HAP-1 (cell line): ENCODE measurements around the gene PRG3.
A peak's percentile ranks its signal among the peaks of the same experiment; 100 is the strongest.

Experiments used
- DNase-seq, 2 experiments: peaks; one replicate each; pipeline ENCODE4 v3.0.0-alpha.2; 2016 to 2020; ENCODE audit warnings: low spot score in 2 of 2
- H3K27me3 ChIP-seq: fragments of 250-450 bp; sonication (Bioruptor Pico); 2 replicates; pipeline ENCODE4 v1.5.1; 2020; ENCODE audit warnings: low read depth, mild to moderate bottlenecking, moderate library complexity
- H3K36me3 ChIP-seq: fragments of 250-450 bp; sonication (Bioruptor Pico); replicated peaks from 2 replicates; pipeline ENCODE4 v1.5.1; 2020; ENCODE audit warnings: mild to moderate bottlenecking
- H3K4me1 ChIP-seq: fragments of 250-450 bp; sonication (Bioruptor Pico); 2 replicates; pipeline ENCODE4 v1.5.1; 2020; ENCODE audit warnings: mild to moderate bottlenecking
- H3K4me3 ChIP-seq: fragments of 250-450 bp; sonication (Bioruptor Pico); 2 replicates; pipeline ENCODE4 v1.5.1; 2020; ENCODE audit warnings: mild to moderate bottlenecking, moderate library complexity
- H3K9me3 ChIP-seq: fragments of 250-450 bp; sonication (Bioruptor Pico); 2 replicates; pipeline ENCODE4 v1.5.1; 2020; ENCODE audit warnings: mild to moderate bottlenecking, moderate library complexity
- in situ Hi-C: fragments of 300-500 bp; cut with MboI; formaldehyde crosslinking; loops from 3 replicates; pipeline ENCODE4 v1.14.3; 2020; ENCODE audit warnings: low sequenced_read_pairs, inconsistent platforms, mixed read lengths

The PRG3 gene

DNA sequence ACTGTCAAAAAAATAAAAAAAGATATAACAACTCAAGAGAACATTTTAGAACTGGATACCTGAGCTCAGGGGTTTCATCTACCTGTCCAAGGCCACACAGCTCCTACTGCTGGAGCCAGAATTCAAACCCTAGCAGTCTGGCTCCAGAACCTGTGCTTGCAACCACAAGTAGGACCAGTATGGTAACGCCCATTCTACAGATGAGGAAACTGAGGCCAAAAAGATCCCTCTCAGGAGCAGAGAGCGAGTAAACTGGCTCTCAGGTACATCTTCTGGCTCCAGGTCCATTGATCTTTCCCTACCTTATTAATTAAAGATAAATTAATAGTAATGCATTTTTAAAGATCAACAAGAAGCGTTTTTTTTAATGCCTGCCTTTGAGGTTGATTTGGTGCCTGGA is 23.6 kb downstream of the PRG3 start:
- in situ Hi-C loops = loop anchor here (25.0 kb wide), 1 partner anchor 1155 kb away; the partner anchor contains the start of gene OR5B21
- Histone ChIP-seq H3K9me3 (no peaks in the 10 kb centered on the region), H3K36me3 (no peaks in the 10 kb centered on the region), H3K4me3 (no peak overlapping the region), H3K4me1 (peaks cover 5% of the 10 kb centered on the region), H3K27me3 (no peaks in the 10 kb centered on the region)
- no peak for DNase-seq

DNA sequence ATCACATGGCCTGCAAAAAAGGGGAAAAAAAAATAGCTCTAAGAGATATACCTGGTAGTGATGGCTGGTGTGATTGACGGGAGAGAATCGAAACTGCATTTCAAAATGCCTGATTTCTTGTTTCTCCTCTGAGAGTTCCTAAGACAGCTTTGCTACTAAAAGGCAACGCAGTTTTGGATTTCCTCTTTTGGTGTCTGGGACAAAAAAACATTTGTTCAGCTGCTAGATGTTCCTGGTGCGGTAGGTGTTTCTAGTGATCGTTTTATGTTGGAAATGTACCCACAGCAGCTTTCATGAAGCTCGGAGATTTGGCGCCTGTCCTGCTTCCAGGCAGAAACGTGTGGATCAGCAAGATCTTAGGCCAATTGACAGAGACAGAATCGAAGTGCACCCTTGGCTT is 24.7 kb downstream of the PRG3 start:
- no peak overlapping the region for H3K4me3 ChIP-seq
- no peak for DNase-seq
- no peaks in the 10 kb centered on the region for H3K36me3 ChIP-seq
- H3K27me3 ChIP-seq = no peaks in the 10 kb centered on the region
- in situ Hi-C loops = loop anchor here (25.0 kb wide), 1 partner anchor 1156 kb away; the partner anchor contains the start of gene OR5B21
- peaks cover 5% of the 10 kb centered on the region for H3K4me1 ChIP-seq
- H3K9me3 ChIP-seq = no peaks in the 10 kb centered on the region

DNA sequence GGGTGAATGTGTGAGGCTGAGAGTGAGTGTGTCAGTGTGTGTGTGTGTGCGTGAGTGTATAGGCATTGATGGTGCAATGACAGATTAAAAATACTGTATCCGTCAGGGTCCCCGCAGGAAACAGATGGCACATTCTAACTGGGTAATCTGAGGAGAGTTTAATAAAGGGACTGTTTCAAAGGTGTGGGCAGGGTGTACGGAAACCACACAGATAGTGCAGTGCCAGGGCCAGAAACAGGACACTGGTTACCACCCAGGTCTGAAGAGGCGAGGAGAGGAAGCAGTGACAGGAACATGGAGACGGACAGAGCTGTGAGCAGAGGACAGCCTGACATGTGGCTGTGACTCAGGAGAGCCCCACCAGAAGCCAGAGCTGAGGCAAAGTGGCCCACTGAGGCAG is 26.3 kb downstream of the PRG3 start:
- Histone ChIP-seq H3K9me3 (no peaks in the 10 kb centered on the region), H3K36me3 (no peaks in the 10 kb centered on the region), H3K4me1 (peaks cover 5% of the 10 kb centered on the region), H3K4me3 (no peak overlapping the region), H3K27me3 (no peaks in the 10 kb centered on the region)
- in situ Hi-C loops = loop anchor here (25.0 kb wide), 1 partner anchor 1158 kb away; the partner anchor contains the start of gene OR5B21
- DNase-seq = no peak

DNA sequence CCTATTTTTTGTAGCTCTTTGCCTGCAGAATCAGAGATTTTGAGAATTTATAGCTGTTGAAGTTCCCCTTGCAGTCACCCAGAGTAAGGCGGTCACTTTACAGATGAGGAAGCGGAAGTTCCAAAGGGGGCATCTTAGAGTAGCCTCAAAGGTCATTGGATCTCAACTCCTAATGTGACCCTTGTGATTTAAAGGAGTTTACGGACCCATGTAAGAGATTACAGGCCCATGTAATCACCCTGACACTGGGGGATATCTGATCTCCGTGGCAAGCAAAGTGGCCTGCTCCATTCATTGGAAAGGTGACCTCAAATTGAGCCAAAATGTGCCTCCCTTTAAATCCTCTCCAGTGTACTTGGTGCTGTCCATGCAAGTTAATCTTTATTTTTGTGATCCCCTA is 27.1 kb downstream of the PRG3 start:
- DNase-seq = no peak
- in situ Hi-C loops = loop anchor here (25.0 kb wide), 1 partner anchor 1158 kb away; the partner anchor contains the start of gene OR5B21
- Histone ChIP-seq H3K4me1 (peaks cover 5% of the 10 kb centered on the region), H3K9me3 (no peaks in the 10 kb centered on the region), H3K36me3 (no peaks in the 10 kb centered on the region), H3K27me3 (no peaks in the 10 kb centered on the region), H3K4me3 (no peak overlapping the region)

DNA sequence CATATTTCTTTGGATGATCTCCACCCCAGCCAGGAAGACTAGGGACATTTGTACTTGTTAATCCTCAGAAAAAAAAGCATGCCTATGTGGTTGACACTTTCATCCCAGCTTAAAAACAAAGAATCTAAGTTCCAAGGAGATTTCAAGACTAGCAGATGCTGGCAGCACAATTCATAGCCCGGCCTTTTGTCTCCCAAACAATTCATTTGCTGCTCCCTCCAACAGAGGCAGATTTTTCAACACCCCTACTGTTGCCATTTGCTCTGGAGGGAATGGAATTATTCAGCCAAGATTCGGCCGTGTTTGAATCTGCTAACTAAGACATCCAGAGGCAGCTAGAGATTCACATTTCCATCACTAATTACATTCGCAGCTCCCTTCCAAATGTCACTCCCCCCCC is 27.5 kb downstream of the PRG3 start:
- in situ Hi-C loops = loop anchor here (25.0 kb wide), 1 partner anchor 1159 kb away; the partner anchor contains the start of gene OR5B21
- Histone ChIP-seq H3K27me3 (no peaks in the 10 kb centered on the region), H3K9me3 (no peaks in the 10 kb centered on the region), H3K4me3 (no peak overlapping the region), H3K4me1 (peaks cover 5% of the 10 kb centered on the region), H3K36me3 (no peaks in the 10 kb centered on the region)
- DNase-seq = no peak

DNA sequence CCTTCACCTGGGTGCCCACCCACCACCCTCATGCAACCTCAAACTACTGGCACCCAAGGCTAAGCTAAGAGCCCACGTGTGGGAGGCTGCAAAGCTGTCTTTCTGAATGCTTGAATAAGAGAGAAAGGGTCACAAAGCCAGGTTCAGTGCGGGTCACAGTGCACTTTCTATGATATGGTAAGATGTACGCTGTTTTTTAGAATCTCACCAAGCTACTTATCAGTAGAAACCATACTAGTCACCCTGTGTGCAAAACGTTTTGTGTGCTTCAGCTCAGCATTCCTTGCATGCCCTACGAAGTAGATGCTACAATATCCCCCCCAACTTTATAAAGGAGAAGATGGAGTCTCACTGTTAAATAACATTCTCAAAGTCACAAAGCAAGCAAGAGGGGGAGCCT is 27.9 kb downstream of the PRG3 start:
- H3K27me3 ChIP-seq = no peaks in the 10 kb centered on the region
- no peak for DNase-seq
- H3K4me3 ChIP-seq = no peak overlapping the region
- peaks cover 5% of the 10 kb centered on the region for H3K4me1 ChIP-seq
- in situ Hi-C loops = loop anchor here (25.0 kb wide), 1 partner anchor 1159 kb away; the partner anchor contains the start of gene OR5B21
- H3K36me3 ChIP-seq = no peaks in the 10 kb centered on the region
- no peaks in the 10 kb centered on the region for H3K9me3 ChIP-seq

DNA sequence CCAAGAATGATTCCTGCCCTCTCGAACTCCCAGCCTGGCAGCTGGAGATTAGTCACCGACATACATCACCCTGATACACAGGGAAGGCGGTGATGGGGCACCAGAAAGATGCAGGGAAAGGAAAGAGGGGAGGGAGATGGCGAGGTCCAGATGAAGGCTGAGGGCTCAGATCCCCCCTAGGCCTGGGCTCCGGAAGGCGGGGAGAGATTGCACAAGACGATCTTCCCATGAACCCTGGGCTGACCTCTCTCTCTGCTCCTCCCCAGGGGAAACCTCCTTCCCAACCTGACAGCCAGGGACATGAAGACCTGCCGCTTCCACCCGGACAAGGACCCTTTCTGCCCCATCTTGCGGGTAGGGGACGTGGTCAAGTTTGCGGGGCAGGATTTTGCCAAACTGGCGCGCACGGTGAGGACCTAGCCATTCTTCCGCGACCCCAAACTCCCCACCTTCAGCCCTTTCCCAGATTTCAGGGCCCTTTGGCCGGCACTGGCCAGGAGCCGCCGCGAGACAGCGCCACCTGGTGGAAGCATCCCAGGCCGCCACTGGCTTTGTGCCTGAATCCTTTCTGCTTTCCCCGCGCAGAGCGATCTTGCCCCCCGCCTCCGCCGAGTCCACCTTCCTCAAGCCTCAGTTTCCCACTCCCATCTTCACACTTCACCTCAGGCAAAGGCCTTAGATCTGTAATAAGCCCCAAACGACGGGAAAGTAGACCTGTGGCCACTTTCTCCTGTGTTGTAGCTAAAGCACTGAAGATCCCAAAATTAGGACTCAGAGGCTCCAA is 31.3 kb downstream of the PRG3 start:
- Histone ChIP-seq H3K4me3 (no peak overlapping the region), H3K4me1 (peaks cover 9% of the 10 kb centered on the region), H3K36me3 (no peaks in the 10 kb centered on the region), H3K9me3 (no peaks in the 10 kb centered on the region), H3K27me3 (no peaks in the 10 kb centered on the region)
- peak in 1 of 2 experiments; percentile 87 for DNase-seq
- in situ Hi-C loops = loop anchor here (10.0 to 25.0 kb wide), 2 partner anchors 315 to 1163 kb away; partner anchors contain the start of genes OR5B21 and ZDHHC5

DNA sequence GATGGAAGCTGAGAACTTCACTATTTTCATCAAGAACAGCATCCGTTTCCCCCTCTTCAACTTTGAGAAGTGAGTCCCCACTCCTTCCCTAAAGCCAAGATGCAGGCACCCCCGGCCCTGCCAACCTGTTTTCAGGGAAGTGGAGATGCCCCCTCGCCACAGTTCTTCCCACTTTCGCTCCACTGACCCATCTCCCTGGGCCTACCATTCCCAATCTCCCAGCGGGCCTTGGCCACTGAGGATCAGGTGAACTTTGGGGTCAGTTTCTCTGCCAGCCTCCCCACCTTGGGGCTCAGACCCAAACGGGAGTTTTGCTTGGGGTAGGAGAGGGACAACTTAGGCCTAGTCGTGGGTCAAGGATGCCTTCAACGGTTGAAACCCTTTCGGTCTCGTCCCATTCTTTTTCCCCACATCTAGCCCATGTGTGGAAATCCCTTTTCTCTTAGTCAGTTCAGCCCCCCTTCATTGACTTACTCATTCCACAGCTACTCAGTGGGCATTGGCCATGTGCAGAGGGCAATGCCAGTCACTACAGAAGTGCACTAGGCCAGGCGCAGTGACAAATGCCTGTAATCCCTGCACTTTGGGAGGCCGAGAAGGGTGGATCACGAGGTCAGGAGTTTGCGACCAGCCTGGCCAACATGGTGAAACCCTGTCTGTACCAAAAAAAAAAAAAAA is 32.2 kb downstream of the PRG3 start:
- Histone ChIP-seq H3K4me1 (peaks cover 16% of the 10 kb centered on the region), H3K27me3 (no peaks in the 10 kb centered on the region), H3K4me3 (no peak overlapping the region), H3K36me3 (no peaks in the 10 kb centered on the region), H3K9me3 (no peaks in the 10 kb centered on the region)
- in situ Hi-C loops = loop anchor here (10.0 kb wide), 1 partner anchor 316 kb away; the partner anchor contains the start of gene ZDHHC5
- no peak for DNase-seq

DNA sequence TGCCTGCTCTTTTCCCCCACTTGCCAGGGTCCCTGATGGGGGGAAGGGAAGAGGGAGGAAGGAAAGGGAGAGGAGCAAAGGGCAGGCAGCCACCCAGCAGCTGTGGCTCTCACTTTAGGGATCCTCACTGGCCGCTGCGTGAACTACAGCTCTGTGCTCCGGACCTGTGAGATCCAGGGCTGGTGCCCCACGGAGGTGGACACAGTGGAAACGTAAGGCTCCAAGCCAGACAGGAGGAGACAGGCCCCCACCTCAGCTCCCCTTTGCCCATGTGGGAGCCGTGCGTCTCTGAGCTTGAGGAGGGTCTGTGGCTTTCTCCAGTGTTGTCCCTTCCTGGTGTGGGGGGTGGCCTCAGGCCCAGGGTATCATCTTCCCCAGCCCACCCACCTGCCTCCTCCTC is 32.9 kb downstream of the PRG3 start:
- Histone ChIP-seq H3K27me3 (no peaks in the 10 kb centered on the region), H3K9me3 (no peaks in the 10 kb centered on the region), H3K4me3 (no peak overlapping the region), H3K36me3 (no peaks in the 10 kb centered on the region), H3K4me1 (peaks cover 19% of the 10 kb centered on the region)
- DNase-seq = no peak
- in situ Hi-C loops = loop anchor here (10.0 kb wide), 1 partner anchor 317 kb away; the partner anchor contains the start of gene ZDHHC5

DNA sequence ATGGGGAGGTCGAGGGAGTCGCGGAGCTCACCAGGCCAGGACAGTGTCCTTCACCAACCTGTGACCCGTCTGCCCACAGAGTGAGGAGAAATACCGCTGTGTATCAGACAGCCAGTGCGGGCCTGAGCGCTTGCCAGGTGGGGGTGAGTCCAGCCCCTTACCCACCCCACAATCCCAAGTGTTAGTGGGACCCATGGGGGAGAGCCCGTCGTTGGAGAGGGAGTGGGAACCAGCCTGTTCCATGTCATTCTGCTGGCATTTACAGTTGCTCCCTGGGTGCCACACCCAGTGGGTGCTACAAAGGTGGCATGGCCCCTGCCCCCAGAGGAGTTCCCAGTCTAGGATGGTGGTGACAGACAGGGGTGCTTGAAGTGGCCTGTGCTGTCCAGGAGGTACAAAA is 33.6 kb downstream of the PRG3 start:
- in situ Hi-C loops = loop anchor here (10.0 kb wide), 1 partner anchor 317 kb away; the partner anchor contains the start of gene ZDHHC5
- DNase-seq = no peak
- Histone ChIP-seq H3K27me3 (no peaks in the 10 kb centered on the region), H3K36me3 (no peaks in the 10 kb centered on the region), H3K4me3 (no peak overlapping the region), H3K9me3 (no peaks in the 10 kb centered on the region), H3K4me1 (peaks cover 20% of the 10 kb centered on the region)

DNA sequence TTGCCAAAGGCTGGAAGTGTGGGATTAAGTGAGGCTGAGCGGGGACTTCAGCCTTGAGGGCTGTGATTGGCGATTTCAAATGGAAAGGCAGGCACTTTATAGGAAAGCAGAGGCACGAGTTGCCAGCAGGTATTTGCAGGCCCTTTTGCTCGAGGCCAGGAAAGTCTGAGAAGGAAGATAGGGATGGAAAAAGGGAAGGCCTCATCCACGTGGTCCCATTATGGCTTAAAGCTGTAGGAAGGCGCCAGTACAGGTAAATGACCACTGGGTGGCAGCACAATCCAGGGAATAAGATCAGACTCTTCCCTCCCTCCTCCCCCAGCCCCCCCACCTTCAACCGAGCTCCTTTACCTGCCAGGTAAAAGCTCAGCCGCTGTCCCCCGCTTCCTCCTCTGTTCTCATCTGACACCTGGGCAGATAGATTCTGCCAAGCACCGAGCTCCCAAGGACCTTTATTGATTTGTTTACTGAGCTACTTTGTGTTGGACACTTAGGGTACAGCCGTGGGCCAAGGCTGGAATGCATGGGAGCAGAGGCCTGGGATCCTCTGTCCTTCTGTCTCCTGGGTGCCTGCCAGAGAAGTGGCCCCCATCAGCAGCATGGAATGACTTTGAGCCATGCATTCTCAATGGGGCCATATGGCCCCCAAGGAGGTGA is 35.3 kb downstream of the PRG3 start:
- Histone ChIP-seq H3K9me3 (no peaks in the 10 kb centered on the region), H3K4me1 (peaks cover 20% of the 10 kb centered on the region), H3K36me3 (no peaks in the 10 kb centered on the region), H3K4me3 (no peak overlapping the region), H3K27me3 (no peaks in the 10 kb centered on the region)
- in situ Hi-C loops = loop anchor here (10.0 kb wide), 1 partner anchor 319 kb away; the partner anchor contains the start of gene ZDHHC5
- peak; percentile 52 to 86 for DNase-seq

DNA sequence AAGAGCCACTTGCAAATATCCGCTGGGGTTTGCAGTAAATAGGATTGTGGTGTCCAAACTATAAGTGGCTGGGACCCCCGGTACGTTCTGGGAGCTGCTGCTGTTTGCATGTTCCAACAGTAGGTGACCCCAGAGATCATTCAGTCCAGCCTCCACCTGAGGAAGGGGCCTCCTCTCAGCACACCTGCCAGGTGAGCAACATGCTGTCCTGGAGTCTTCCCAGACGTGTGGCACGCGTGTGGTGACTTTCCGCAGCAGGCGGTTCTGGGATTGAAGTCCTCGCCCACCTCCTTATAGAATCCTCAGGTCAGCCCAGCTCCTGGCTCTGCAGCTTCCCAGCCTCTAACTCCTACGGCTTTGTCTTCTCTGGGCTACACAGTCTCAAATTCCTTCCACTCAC is 36.1 kb downstream of the PRG3 start:
- Histone ChIP-seq H3K4me3 (no peak overlapping the region), H3K4me1 (peaks cover 23% of the 10 kb centered on the region), H3K9me3 (no peaks in the 10 kb centered on the region), H3K27me3 (no peaks in the 10 kb centered on the region), H3K36me3 (no peaks in the 10 kb centered on the region)
- in situ Hi-C loops = loop anchor here (10.0 kb wide), 1 partner anchor 320 kb away; the partner anchor contains the start of gene ZDHHC5
- DNase-seq = no peak

DNA sequence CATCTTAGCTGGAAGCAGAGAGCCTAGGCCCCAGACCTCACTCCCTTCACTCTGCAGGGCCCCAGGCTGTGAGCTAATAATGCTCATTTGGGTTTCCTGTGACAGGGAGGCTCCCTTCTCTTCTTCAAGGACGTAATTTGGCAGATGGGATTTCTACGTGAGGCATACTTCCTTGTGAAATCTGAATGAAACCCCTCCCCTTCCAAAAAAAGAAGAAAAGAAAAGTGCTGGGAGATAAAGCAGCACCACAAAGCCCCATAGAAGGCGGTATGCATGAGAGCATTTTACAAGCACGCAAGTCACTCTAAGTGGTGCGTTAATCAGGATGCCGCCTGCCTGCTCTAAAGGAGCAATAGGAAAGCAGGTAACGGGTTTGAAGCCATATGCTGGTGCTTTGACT is 37.1 kb downstream of the PRG3 start:
- H3K9me3 ChIP-seq = no peaks in the 10 kb centered on the region
- no peaks in the 10 kb centered on the region for H3K36me3 ChIP-seq
- H3K27me3 ChIP-seq = no peaks in the 10 kb centered on the region
- peaks cover 24% of the 10 kb centered on the region for H3K4me1 ChIP-seq
- no peak overlapping the region for H3K4me3 ChIP-seq
- DNase-seq = peak; percentile 82 to 97
- in situ Hi-C loops = loop anchor here (10.0 kb wide), 1 partner anchor 321 kb away; the partner anchor contains the start of gene ZDHHC5
